Fibroblast of mammary gland (primary cell): ENCODE data around the gene ATPAF2.

Experiments used
- DNase-seq: peaks from one replicate; pipeline ENCODE4 v3.0.0-alpha.2; 2010; ENCODE audit warnings: low read depth
- H3K4me3 ChIP-seq: 2 replicates; pipeline ENCODE4 v1.5.1; 2011; ENCODE audit warnings: low read depth, mild to moderate bottlenecking, low read length, moderate library complexity; ENCODE audit not compliant: control insufficient read depth
- CTCF ChIP-seq: conservative IDR thresholded peaks from 2 replicates; pipeline ENCODE4 v1.5.1; 2011; ENCODE audit warnings: low read depth, low read length, inconsistent platforms; ENCODE audit not compliant: control insufficient read depth, insufficient read depth

Gene ATPAF2

DNA sequence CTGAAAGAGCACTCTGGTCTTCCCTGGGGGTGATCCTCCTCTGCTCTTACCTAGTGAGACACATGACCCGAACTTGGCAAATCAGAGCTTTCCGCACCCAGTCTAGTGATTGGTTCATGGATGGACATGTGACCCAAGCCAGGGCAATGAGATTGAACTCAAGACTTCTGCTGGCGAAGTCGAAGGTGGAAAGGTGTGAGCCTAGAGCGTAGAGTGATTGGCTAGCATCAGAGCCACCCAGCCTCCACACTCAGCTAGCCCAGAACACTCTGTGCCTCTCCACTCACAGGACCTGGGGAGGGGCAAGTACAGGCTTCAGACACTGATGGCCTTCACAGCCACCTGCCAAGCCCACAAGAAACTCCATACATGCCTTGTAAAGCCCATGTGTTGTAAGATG is 17.6 kb downstream of the ATPAF2 start:
- no peak overlapping the region for H3K4me3 ChIP-seq
- DNase-seq: no peak
- TF ChIP-seq CTCF: no peak

DNA sequence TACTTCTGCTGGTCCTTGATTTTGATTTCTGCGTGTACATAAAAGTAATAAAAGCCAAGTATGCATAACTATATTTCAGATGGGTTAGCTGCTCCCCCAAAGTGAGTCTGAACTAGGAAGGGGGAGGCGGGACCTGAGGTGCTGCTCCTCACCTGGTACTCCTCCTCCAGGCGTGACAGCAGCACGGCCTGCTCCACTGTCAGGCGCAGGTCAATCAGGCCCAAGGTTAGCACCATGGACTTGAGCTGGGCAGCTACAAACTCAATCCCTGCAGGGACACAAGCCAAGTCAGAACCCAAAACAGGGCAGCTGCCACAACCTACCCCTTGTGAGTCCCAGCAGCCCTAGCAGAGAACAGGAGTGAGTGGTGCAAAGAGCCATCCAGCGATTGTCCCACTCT is 18.0 kb downstream of the ATPAF2 start:
- no peak for TF ChIP-seq CTCF
- DNase-seq: no peak
- H3K4me3 ChIP-seq: no peak overlapping the region

DNA sequence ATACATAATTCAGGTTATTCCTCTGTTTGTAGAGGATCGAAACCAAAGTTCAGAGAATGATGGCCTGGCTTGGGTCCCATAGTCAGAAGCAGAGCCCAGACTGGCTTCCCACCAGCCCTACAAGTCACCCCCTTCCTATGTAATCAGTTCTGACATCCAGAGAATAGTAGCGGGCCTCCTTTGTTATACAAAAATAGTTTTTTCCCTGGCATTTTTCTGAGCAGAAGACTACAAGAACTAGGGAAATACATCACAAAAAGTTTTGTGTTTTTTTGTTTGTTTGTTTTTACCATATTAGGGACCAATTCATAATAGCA is 19.2 kb downstream of the ATPAF2 start:
- H3K4me3 ChIP-seq: no peak overlapping the region
- no peak for DNase-seq
- no peak for TF ChIP-seq CTCF

GRCh38 chr17:18018411-18018921 is 20.5 kb downstream of the ATPAF2 start:
- no peak for DNase-seq
- no peak overlapping the region for H3K4me3 ChIP-seq
- no peak for TF ChIP-seq CTCF

DNA sequence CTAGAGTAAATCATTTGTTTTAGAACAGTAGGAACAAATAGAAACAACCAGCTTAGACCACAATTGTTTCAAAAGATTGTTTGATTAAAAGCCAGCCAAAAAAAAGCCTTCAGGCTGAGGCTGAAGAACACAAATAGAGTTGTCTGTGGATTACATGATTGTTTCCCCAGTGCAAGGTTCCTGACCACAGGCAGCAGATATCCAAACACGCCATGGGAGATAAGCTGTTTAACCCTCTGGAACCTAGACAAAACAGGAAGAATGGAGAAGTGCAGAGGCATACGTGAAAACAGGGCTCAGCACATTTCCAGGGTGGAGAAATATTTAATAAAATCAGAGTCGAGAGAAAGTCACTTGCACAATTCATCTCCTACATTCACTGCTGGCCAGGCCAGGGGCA is 21.0 kb downstream of the ATPAF2 start:
- DNase-seq: no peak
- TF ChIP-seq CTCF: no peak

DNA sequence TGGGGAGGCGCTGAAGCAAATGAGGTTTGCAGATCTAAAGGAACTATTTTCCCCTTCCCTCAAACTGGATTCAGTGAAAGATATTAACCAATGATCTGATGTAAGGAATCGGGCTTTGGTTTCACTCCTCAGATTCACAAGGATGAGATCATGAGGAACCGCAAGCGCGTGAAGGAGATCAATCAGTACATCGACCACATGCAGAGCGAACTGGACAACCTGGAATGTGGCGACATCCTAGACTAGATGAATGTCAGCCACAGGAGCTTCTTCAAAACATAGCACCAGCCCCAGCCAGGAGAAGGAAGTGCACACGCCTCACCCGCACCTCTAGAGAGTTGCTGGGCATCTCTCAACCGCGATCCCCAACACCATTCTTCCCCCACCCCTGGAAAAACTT is 22.5 kb downstream of the ATPAF2 start:
- no peak for TF ChIP-seq CTCF
- no peak overlapping the region for H3K4me3 ChIP-seq
- DNase-seq: no peak

More for the DNA sequence above, 21.0 kb downstream of the ATPAF2 start:
- no peak overlapping the region for H3K4me3 ChIP-seq

DNA sequence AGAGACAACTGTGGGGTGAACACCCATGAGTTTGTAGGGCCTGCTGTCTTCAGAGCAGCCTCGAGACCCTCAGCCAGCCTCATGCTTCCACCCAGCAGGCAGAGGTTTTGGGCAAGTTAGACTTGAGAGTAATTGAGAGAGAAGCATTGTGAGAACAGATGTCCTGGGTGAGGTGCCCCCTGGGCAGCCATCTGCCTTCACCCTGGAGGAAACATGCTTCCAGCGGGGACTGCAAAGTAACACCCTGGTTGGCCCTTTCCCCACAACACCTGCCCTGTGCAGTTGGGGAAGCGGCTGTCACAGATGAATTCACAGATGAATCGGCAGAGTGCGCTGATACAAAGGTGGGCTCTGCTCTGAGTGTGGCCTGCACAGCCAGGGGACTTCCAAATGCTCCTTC is 23.4 kb downstream of the ATPAF2 start:
- no peak for DNase-seq
- no peak overlapping the region for H3K4me3 ChIP-seq
- no peak for TF ChIP-seq CTCF
